ENCODE results near the gene FAF2. TPM values are rescaled to one million over a fixed set of nuclear protein-coding genes. Genes with fewer than 3 reads are reported as not detected.
"Not testable (repeated sequence)": the region's sequence is repeated elsewhere in the genome, so short reads cannot be mapped to it uniquely, and the experiment has no call there.

Gene FAF2
- total RNA-seq, 2 donors from 2014 or later: 47.3 to 50.5 TPM

DNA sequence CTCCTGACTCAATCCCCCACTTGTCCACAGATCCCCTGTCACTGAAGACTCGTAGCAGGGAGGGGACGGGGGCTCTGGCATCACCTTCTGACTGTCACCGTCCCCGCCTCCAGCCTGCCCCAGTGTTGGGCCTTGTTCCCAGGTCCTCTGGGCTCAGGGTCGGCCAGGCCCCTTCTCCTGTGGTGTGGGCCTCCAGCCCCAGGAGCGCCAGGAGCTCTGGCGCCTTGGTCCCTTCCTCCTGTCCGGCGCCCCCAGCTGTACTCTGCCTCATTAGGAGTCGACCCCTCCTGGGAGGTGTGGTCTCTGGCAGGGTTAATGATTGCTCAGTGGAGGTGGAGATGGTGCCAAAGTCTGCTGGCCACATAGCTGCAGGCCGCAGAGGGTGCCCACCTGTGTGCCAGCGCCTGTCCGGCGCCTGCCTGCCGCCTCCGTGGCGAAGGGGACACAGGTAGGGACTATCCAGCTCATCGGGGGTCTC is 100.8 kb downstream of the FAF2 start, which contains the start of gene CDHR2:
TSS of gene CDHR2 (plus strand) at position 376 of the 478 bp plus-strand sequence. CDS start 16,011 bp downstream, outside the sequence.
- ATAC-seq (no peak), DNase-seq (ENCODE audit: low spot score) (peak; percentile 39)
- Mint-ChIP-seq H3K4me3 (peak within 1 kb of the TSS; percentile 49), H3K9me3 (no peaks in the 10 kb centered on the region), H3K27ac (peak within 1 kb of the TSS in 1 of 2 donors; percentile 85), H3K27me3 (no peaks in the 10 kb centered on the region), H3K4me1 (ENCODE audit: low read depth in 2 of 2) (peaks cover 11 to 23% of the 10 kb centered on the region in 2 donors), H3K36me3 (no peaks in the 10 kb centered on the region)

DNA sequence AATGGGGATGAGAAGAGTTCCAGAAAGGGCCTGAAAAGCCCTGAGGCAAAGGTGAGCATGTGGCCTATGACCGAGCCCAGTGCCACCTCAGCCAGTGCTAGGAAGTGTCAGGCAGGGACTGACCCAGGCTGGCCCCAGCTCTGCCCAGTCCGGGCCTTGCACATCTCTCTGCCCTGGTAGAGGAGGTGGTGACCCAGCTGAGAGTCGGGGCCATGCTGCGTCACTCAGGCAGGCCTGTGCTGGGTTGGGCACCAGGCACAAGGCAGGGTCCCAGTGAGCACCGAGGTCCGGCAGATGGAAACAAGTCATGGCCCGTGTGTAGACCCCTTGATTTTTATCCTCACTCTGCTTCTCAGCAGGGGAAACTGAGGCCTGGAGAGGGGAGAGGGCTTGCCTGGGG is 101.7 kb downstream of the FAF2 start:
- H3K27ac Mint-ChIP-seq: no peak overlapping the region

DNA sequence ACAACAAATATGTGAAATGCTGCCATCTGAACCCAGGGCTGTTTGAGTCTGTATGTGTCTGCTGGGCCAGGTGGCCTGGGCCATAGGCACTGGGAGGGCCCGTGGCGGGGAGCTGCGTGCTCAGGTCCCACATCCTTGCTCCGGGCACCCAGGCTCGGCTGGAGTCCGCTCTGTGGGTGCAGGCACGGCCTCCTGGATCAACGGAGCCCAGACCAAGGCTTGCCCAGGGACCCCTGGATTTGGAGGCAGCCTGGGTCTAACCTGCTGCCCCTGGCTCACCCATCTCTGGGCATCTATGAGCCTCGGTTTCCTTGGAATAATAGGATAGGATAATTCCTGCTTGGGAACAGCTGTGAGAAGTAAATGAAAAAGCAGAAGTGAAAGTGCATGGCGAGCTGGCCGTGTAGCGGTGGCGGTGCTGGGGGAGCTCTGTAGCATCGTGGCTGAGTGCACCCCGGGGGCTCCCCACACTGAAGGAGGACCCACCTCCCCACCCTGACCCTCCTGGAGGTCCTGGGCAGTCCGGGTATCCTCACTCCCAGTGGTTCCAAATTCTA is 102.2 kb downstream of the FAF2 start:
- H3K9me3 Mint-ChIP-seq: no peaks in the 10 kb centered on the region
- no peaks in the 10 kb centered on the region for H3K27me3 Mint-ChIP-seq
- H3K4me1 Mint-ChIP-seq (ENCODE audit: low read depth in 2 of 2): peaks cover 6 to 18% of the 10 kb centered on the region in 2 donors
- ATAC-seq (no peak), DNase-seq (ENCODE audit: low spot score) (peak; percentile 25)
- H3K36me3 Mint-ChIP-seq: no peaks in the 10 kb centered on the region
- no peak overlapping the region for H3K27ac Mint-ChIP-seq
- peak overlapping the region; percentile 49 for H3K4me3 Mint-ChIP-seq

More for the DNA sequence above, 101.7 kb downstream of the FAF2 start:
- Mint-ChIP-seq H3K36me3 (no peaks in the 10 kb centered on the region), H3K9me3 (no peaks in the 10 kb centered on the region), H3K4me1 (ENCODE audit: low read depth in 2 of 2) (peaks cover 6 to 18% of the 10 kb centered on the region in 2 donors), H3K27me3 (no peaks in the 10 kb centered on the region), H3K4me3 (no peak overlapping the region)
- DNase-seq (ENCODE audit: low spot score): no peak
- ATAC-seq: no peak

DNA sequence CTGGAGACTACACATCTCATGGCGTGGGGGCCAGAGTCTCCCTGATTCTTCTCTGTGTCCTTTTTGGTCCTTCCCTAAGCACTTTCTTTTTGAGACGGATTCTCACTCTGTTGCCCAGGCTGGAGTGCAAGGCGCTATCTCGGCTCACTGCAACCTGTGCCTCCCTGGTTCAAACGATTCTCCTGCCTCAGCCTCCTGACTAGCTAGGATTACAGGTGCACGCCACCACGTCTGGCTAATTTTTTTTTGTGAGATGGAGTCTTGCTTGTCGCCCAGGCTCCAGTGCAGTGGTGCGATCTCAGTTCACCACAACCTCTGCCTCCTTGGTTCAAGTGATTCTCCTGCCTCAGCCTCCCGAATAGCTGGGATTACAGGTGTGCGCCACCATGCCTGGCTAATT is 102.8 kb downstream of the FAF2 start:
- H3K9me3 Mint-ChIP-seq; H3K27ac Mint-ChIP-seq; H3K36me3 Mint-ChIP-seq; ATAC-seq; H3K27me3 Mint-ChIP-seq; DNase-seq (ENCODE audit: low spot score): not testable (repeated sequence)
- Mint-ChIP-seq H3K4me3 (peak overlapping the region; percentile 49), H3K4me1 (ENCODE audit: low read depth in 2 of 2) (peaks cover 8 to 20% of the 10 kb centered on the region in 2 donors)

DNA sequence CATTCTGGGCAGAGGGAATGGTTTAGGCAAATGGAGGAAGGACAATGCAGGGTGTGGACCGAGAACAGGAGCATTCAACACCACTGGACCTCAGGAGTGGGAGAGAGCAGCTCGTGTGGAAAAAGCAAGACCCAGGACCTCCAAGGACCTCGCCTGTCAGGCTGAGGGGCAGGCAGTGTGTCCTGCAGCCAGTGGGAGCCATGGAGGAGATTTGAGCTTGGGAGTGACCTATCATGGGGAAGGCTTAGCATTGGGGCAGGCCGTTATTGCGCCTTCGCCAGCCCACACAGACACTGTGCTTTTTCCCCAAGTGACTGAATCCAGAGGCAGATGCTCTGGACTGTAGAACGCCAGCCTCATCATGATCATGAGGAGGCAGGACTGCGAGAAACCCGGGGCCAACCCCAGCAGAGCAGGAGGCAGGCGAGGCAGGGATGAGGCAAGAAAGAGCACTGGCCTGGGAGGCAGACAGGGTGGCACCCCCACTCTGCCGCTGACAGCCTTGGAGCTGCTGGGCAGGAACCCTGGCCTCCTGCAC is 104.2 kb downstream of the FAF2 start:
- ATAC-seq (no peak), DNase-seq (ENCODE audit: low spot score) (peak; percentile 31)
- H3K9me3 Mint-ChIP-seq: no peaks in the 10 kb centered on the region
- no peak overlapping the region for H3K27ac Mint-ChIP-seq
- H3K36me3 Mint-ChIP-seq: no peaks in the 10 kb centered on the region
- no peaks in the 10 kb centered on the region for H3K27me3 Mint-ChIP-seq
- H3K4me1 Mint-ChIP-seq (ENCODE audit: low read depth in 2 of 2): peaks cover 10 to 17% of the 10 kb centered on the region in 2 donors
- H3K4me3 Mint-ChIP-seq: no peak overlapping the region

DNA sequence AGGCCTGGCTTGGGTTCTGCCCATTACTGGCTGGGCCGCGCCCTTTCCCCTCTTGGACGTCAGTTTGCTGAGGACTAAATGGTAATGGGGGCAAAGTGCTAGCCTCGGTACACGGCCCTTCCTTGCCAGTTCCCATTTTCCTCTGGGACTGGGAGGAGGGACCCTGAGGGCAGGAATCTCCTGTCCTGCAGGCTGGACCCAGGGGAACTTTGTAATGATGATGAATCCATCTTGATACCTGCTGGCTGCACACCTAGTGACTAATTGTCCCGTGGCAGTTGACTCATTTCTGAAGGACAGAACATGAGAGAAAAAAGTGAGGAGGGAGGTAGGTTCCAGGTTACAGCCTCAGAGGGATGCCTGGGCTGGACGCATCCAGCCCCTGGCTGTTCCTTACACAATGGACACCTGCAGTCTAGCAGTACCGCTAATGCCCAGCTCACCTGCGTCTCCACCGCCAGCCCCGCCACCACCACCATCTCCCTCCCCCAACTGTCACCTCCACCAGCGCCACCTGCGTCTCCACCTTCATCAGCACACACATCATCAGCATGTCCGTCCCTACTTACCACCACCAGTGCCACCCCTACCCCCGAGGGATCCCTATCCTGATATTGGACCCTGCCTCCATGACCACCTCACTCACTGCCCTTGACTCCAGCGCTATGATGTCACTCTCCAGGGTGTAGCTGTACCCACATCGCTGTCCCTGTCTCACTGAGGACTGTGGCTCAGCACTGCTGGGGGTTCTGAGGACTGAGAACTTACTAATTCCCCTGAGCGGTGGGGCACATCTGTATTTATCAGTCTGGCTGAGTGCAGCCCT is 105.3 kb downstream of the FAF2 start:
- ATAC-seq (peak in 1 of 2 donors; percentile 15), DNase-seq (ENCODE audit: low spot score) (peak; percentile 49)
- Mint-ChIP-seq H3K9me3 (no peaks in the 10 kb centered on the region), H3K4me1 (ENCODE audit: low read depth in 2 of 2) (peaks cover 5 to 12% of the 10 kb centered on the region in 2 donors), H3K27me3 (no peaks in the 10 kb centered on the region), H3K4me3 (no peak overlapping the region), H3K36me3 (no peaks in the 10 kb centered on the region), H3K27ac (no peak overlapping the region)

DNA sequence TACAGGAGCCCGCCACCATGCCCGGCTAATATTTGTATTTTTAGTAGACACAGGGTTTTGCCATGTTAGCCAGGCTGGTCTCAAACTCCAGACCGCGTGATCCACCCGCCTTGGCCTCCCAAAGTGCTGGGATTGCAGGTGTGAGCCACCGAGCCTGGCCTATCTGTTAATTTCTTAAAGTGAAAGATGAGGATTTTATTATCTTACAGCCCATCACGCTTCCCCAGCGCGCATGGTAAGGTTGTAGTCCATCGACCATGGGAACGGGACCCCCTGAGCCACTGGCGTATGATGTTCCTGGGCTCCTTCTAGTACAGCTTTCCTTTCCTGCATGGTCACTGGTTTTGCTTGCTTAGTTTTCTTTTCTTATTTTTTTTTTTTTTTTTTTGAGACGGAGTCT is 109.7 kb downstream of the FAF2 start:
- Mint-ChIP-seq H3K36me3 (no peaks in the 10 kb centered on the region), H3K9me3 (no peaks in the 10 kb centered on the region), H3K4me3 (no peak overlapping the region), H3K4me1 (ENCODE audit: low read depth in 2 of 2) (peaks cover 5 to 8% of the 10 kb centered on the region in 2 donors), H3K27ac (no peak overlapping the region), H3K27me3 (peaks cover 9 to 13% of the 10 kb centered on the region in 2 donors)
- DNase-seq (ENCODE audit: low spot score) (no peak), ATAC-seq (no peak)

Other genes starting within 250 kb of the FAF2 start
- gene SIMC1, start 210.0 kb upstream of the FAF2 start, total RNA-seq: 10 to 100 TPM; 16.5 to 39.6 TPM
- 10 to 100 TPM; 61.1 to 66.7 TPM for gene KIAA1191, start 86.6 kb upstream of the FAF2 start, total RNA-seq
- 10 to 100 TPM in 1 of 2 donors, 1 to 10 TPM in 1; 8.1 to 12.9 TPM for gene ARL10, start 82.9 kb upstream of the FAF2 start, total RNA-seq
- 100 to 1,000 TPM in 1 of 2 donors, 10 to 100 TPM in 1; 62.0 to 155 TPM for gene NOP16, start 59.8 kb upstream of the FAF2 start, total RNA-seq
- gene HIGD2A, start 59.6 kb upstream of the FAF2 start, total RNA-seq: 100 to 1,000 TPM in 1 of 2 donors, 10 to 100 TPM in 1; 88.9 to 117 TPM
- gene CLTB, start 31.8 kb upstream of the FAF2 start, total RNA-seq: 10 to 100 TPM; 64.0 to 80.5 TPM
- gene RNF44, start 89.0 kb downstream of the FAF2 start, total RNA-seq: 10 to 100 TPM; 58.1 to 76.3 TPM
- gene CDHR2, start 101.0 kb downstream of the FAF2 start, total RNA-seq: under 1 TPM; 0.33 to 0.40 TPM
- gene GPRIN1, start 161.8 kb downstream of the FAF2 start, total RNA-seq: 1 to 10 TPM; 2.7 to 5.9 TPM
- not detected for gene SNCB, start 182.1 kb downstream of the FAF2 start, total RNA-seq
- not detected for gene EIF4E1B, start 182.3 kb downstream of the FAF2 start, total RNA-seq
- 10 to 100 TPM; 48.9 to 67.6 TPM for gene TSPAN17, start 199.1 kb downstream of the FAF2 start, total RNA-seq

Measured in natural killer cell treated with Interleukin-12 subunit alpha and Interleukin-12 subunit beta and Interleukin-15 and Interleukin-18, amount 100 ng/mL, for 72 hours (primary cell).